HFF-Myc (cell line): ENCODE measurements around the gene TNFSF9.
"Not testable (repeated sequence)": the region's sequence is repeated elsewhere in the genome, so short reads cannot be mapped to it uniquely, and the experiment has no call there.

Source experiments
- DNase-seq: peaks from one replicate; pipeline ENCODE4 v3.0.0-alpha.2; 2011; ENCODE audit warnings: low read depth; ENCODE audit errors: extremely low read depth
- H3K4me3 ChIP-seq: replicated peaks from 2 replicates; pipeline ENCODE4 v1.5.1; 2011; ENCODE audit warnings: low read depth, mild to moderate bottlenecking, control low read depth, low read length
- CTCF ChIP-seq: IDR thresholded peaks from 2 replicates; pipeline ENCODE4 v1.5.1; 2012; ENCODE audit warnings: mild to moderate bottlenecking, low read depth, low read length, control low read depth; ENCODE audit errors: missing control alignments

TNFSF9 gene

GRCh38 chr19:6499052-6499790 is 31.6 kb upstream of the TNFSF9 start:
- TF ChIP-seq CTCF = no peak
- no peak for DNase-seq
- H3K4me3 ChIP-seq = no peak overlapping the region

- no peak overlapping the region for H3K4me3 ChIP-seq
- TF ChIP-seq CTCF = no peak
- no peak for DNase-seq
Measured at GRCh38 chr19:6500837-6501739, 29.7 kb upstream of the TNFSF9 start.

GRCh38 chr19:6501740-6502648 is 28.8 kb upstream of the TNFSF9 start, which contains the start of gene TUBB4A:
TUBB4A (minus strand) TSS chr19:6502309; CDS start chr19:6502212, 97 bp downstream.
- peak within 1 kb of the TSS; percentile 13; the same call in 1 of the 2 replicates for H3K4me3 ChIP-seq
- TF ChIP-seq CTCF = no peak
- DNase-seq = no peak

GRCh38 chr19:6503407-6504201 is 27.2 kb upstream of the TNFSF9 start:
- TF ChIP-seq CTCF = no peak
- H3K4me3 ChIP-seq = no peak overlapping the region
- DNase-seq = no peak

GRCh38 chr19:6508028-6508771 is 22.6 kb upstream of the TNFSF9 start:
- DNase-seq, H3K4me3 ChIP-seq: not testable (repeated sequence)
